T-helper 1 cell treated with Interleukin-12 subunit alpha and Interleukin-12 subunit beta and Interleukin-4 antibody, amounts not matched to agents 30 μg/mL and 1 μg/mL, for 36 hours (primary cell): Measurements from ENCODE around the gene VEGFD.

Source experiments
- H3K27ac Mint-ChIP-seq: one replicate; pipeline ENCODE4 v1.8.0; 2021; ENCODE audit warnings: mild to moderate bottlenecking, mixed read lengths
- H3K27me3 Mint-ChIP-seq: one replicate; pipeline ENCODE4 v1.8.0; 2021; ENCODE audit warnings: low read depth, mixed read lengths
- H3K36me3 Mint-ChIP-seq: one replicate; pipeline ENCODE4 v1.8.0; 2021; ENCODE audit warnings: low read depth, mixed read lengths
- H3K4me1 Mint-ChIP-seq: one replicate; pipeline ENCODE4 v1.8.0; 2021; ENCODE audit warnings: low read depth, mixed read lengths
- H3K4me3 Mint-ChIP-seq: one replicate; pipeline ENCODE4 v1.8.0; 2021; ENCODE audit warnings: mild to moderate bottlenecking, moderate library complexity, mixed read lengths
- H3K9me3 Mint-ChIP-seq: one replicate; pipeline ENCODE4 v1.8.0; 2021; ENCODE audit warnings: mixed read lengths

VEGFD gene

DNA sequence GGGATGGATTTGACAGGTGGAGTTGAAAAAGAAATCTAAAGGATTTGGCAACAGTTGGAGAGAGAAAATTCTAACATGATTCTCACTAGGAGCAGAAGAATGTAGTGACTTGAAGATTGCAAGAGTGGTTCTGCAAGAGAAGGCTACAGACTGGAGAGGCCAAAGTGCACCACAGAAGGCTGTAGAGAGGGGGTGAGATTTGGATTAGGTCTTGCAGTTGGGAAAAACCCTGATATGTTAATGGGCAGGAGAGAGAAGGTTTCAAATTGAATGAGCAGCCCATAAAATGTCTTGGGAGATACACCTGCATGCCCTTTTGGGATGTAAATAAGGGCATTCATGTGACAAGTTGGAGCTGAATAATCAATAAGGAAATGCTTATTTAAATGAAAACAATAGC, 14.7 kb upstream of the VEGFD start:
- Mint-ChIP-seq H3K27ac (no peak overlapping the region), H3K9me3 (no peaks in the 10 kb centered on the region), H3K4me1 (no peaks in the 10 kb centered on the region), H3K36me3 (no peaks in the 10 kb centered on the region), H3K4me3 (no peak overlapping the region), H3K27me3 (no peaks in the 10 kb centered on the region)

DNA sequence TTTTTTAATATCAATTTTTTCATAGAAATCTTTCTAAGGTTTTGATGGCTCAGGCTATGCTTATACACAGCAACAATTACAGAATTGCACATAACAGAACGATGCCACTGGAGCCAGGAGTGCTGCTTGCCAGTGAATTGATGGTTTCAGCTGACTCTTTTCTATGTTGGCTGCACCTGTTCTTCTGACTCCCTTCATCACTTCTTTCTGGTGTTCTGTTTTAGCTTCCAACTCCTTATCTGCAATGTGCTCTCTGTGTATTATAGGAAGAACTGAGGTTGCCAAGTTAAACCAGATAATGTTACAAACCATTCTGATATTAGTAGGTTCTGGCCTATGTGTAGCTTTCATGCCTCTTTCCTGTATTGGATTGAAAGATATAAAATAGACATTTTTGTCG, 11.6 kb upstream of the VEGFD start:
- Mint-ChIP-seq H3K9me3 (no peaks in the 10 kb centered on the region), H3K36me3 (no peaks in the 10 kb centered on the region), H3K27me3 (no peaks in the 10 kb centered on the region), H3K4me1 (no peaks in the 10 kb centered on the region), H3K4me3 (no peak overlapping the region), H3K27ac (no peak overlapping the region)

DNA sequence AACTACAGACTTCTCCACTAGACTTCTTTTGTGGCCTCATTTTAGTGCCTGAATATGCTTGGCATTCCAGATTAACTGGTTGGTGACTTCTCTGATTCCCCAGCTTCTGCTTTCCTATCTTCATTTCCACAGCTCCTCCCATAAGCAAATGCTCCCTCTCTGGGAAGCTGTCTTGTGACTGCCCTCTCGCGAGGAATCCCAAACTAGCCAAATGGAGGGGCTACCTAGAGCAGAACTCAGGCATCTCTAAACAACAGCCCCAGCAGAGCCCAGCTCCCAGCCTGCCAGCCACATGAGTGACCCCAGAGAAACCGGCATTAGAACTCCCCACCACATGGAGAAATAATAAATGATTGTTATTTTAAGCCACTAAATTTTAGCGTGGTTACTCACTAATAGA, 7.6 kb upstream of the VEGFD start:
- Mint-ChIP-seq H3K4me3 (no peak overlapping the region), H3K27ac (no peak overlapping the region), H3K4me1 (no peaks in the 10 kb centered on the region), H3K27me3 (no peaks in the 10 kb centered on the region), H3K9me3 (no peaks in the 10 kb centered on the region), H3K36me3 (no peaks in the 10 kb centered on the region)

DNA sequence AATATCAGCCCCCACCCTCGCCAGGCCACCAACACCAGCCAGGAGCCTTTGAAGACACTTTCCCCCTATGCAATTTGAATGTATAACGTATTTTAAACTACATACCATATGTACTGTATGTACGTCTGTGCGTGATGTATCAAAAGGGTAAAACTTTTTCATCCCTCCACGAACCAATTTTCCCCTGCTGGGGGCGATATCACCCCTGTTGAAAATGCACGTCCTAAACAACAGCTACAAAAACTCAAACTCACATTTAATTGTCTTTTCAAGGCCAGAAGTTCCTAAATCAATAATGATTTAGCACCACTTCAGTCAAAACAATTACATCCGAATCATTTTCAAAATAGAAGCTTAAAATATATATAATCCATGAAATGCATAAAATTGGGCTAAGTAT, 1.4 kb downstream of the VEGFD start:
- Mint-ChIP-seq H3K4me1 (no peaks in the 10 kb centered on the region), H3K4me3 (no peak overlapping the region), H3K9me3 (no peaks in the 10 kb centered on the region), H3K27ac (no peak overlapping the region), H3K36me3 (no peaks in the 10 kb centered on the region), H3K27me3 (no peaks in the 10 kb centered on the region)

DNA sequence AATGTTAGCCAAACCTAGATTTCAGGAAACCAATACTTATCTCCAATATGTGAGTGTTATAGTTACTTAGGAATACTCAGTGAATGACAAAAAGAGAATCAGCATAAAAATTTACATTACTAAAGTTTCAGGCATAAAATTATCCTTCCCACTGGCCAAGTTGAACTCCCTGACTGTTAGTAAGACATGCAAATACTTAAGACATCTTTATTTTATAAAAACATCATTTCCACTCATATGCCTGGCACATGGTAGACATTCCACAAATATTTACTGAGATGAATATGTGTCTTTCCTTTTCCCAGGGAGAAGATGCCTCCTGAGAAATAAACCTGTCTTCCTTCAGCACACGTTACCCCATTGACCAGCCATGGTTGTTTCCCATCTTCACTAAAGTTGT, 7.3 kb downstream of the VEGFD start:
- Mint-ChIP-seq H3K4me3 (no peak overlapping the region), H3K4me1 (no peaks in the 10 kb centered on the region), H3K9me3 (no peaks in the 10 kb centered on the region), H3K36me3 (no peaks in the 10 kb centered on the region), H3K27me3 (peaks cover 4% of the 10 kb centered on the region), H3K27ac (no peak overlapping the region)

DNA sequence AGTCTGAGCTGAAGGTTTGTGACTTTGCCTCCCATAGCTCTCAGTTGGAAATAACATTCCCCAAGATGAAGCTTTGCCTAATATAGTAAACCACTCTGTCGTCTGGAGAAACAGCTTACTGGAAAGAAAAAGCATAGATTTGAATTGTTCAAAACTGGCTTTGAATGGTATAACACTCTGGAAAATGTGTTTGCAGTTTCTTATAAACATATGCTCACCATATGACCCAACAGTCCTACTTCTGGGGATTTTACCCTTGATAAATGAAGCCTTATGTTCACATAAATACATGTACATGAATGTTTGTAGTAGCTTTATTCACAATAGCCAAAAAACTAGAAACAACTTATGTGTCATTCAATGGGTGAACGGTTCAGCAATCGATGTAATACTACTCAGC, 10.2 kb downstream of the VEGFD start:
- no peaks in the 10 kb centered on the region for H3K9me3 Mint-ChIP-seq
- H3K36me3 Mint-ChIP-seq = no peaks in the 10 kb centered on the region

DNA sequence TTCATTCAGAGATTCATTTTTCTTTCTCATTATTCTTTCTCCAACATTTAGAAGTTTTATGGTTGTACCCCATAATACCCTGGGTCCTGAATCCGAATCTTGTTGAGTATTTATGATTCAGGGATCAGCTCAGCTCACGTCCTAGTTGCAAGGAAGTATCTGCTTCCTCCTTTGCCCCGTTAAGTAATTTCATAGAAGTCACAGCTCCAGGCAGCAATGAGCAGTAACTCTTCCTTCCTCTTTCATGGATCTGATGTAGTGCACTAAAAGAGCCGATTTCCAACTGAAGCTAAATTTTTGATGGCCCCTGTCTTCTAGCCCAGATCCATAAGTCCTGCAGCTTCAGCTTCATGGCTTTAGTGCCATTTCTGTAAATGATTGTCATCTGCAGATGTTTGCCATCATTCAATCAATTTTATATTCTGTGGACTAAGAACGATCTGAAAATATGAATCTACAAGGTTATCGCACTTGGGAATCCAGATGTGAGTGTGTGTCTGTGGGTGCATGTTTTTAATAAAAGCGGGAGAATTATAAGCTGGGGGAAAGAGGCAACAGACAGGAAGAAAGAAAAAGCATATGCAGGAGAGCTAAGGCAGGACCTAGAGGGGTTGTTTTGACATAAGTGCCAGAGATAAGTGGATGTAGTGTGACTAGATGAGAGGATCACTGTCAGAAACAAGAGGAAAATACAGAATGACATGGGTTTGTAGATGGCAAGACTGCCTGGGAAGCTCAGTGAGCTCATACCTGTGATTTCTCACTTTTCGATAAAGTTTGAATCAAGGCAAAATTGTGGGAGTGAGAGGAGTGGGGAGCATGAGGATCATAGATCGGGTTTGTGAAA, 17.5 kb downstream of the VEGFD start:
- Mint-ChIP-seq H3K27me3 (peaks cover 19% of the 10 kb centered on the region), H3K4me3 (no peak overlapping the region), H3K9me3 (no peaks in the 10 kb centered on the region), H3K36me3 (no peaks in the 10 kb centered on the region), H3K27ac (no peak overlapping the region), H3K4me1 (no peaks in the 10 kb centered on the region)

More for the DNA sequence above, 10.2 kb downstream of the VEGFD start:
- Mint-ChIP-seq H3K4me3 (no peak overlapping the region), H3K4me1 (no peaks in the 10 kb centered on the region), H3K27ac (no peak overlapping the region), H3K27me3 (peaks cover 4% of the 10 kb centered on the region)

DNA sequence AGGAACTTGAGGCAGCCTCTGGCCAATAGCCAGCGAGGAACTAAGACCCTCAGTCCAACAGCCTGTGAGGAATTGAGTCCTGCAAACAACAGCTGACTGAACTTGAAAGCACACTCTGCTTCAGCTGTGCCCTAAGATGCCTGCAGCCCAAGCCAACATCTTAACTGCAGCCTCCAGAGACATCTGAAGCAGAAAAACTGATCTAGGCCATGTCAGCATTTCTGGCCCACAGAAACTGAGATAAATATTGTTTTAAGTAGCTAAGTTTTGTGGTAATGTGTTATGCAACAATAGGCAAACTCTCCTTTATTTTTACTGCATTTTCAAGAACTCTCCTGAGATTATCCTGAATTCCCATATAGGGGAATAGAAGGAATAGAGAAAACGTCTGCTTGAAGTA, 24.5 kb downstream of the VEGFD start:
- H3K27me3 Mint-ChIP-seq = peaks cover 11% of the 10 kb centered on the region
- no peaks in the 10 kb centered on the region for H3K4me1 Mint-ChIP-seq
- no peaks in the 10 kb centered on the region for H3K9me3 Mint-ChIP-seq
- H3K4me3 Mint-ChIP-seq = no peak overlapping the region
- no peak overlapping the region for H3K27ac Mint-ChIP-seq
- no peaks in the 10 kb centered on the region for H3K36me3 Mint-ChIP-seq

DNA sequence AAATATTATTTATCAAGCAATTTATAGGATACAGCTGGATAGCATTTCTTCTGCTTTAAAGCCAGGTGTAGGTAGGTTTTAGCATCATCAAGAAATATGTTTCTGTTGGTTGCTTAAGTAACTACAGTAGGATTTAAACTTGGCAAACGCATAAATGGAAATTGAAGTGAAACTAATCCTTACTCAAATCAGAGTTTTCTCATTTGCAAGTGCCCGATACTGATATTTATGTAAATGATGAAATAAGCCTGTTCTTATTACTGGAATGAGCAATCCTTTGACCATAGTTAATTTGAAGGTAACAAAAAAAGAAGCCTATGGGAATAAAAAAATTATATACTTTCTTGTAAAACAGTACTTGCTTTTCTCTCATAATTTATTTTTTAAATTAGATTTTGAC, 25.7 kb downstream of the VEGFD start:
- H3K36me3 Mint-ChIP-seq = no peaks in the 10 kb centered on the region
- no peak overlapping the region for H3K4me3 Mint-ChIP-seq
- H3K27ac Mint-ChIP-seq = no peak overlapping the region
- peaks cover 6% of the 10 kb centered on the region for H3K27me3 Mint-ChIP-seq
- no peaks in the 10 kb centered on the region for H3K4me1 Mint-ChIP-seq
- H3K9me3 Mint-ChIP-seq = no peaks in the 10 kb centered on the region

DNA sequence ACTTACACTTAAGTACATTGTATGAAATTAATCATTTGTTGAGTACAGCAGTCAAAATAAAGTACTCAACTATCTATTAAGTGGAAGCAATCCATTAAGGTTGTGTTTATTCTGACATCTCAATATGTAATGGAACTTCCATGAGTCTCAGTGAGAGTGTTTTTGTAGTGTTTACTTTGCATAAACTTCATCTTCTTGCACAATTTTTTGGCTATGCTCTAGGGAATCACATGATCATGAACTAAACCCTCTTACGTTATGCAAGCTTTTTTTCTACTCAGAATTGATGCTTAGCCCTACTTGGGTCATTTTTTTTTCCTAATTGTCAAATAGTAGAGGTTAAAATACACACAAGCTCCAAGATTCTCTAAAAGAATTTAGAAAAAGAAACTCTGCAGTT, 27.8 kb downstream of the VEGFD start:
- H3K27me3 Mint-ChIP-seq = peaks cover 6% of the 10 kb centered on the region

DNA sequence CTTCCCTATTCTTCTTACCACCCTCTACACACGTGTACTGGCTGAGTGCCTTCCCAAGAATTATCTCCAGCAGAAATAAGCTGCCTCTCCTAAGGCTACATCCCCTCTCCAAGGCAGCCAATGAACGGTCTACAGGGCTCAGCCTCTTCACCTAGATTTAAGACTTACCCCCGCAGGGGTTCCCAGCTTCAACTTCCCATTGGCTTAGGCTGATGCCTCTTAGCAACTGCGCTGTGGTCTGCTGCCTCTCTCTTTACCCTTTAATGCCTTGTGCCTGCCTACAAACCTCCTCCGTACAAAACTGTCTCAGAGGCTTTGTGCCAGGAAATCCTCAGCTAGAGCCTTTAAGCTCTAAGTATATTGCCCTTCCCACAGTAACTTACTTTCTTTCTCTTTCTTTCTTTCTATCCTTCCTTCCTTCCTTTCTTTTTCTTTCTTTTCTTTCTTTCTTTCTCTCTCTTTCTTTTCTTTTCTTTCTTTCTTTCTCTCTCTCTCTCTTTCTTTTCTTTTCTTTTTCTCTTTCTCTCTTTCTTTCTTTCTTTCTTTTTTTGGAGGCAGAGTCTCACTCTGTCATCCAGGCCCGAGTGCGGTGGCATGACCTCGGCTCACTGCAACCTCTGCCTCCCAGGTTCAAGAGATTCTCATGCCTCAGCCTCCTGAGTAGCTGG, 33.8 kb downstream of the VEGFD start:
- H3K36me3 Mint-ChIP-seq = no peaks in the 10 kb centered on the region

More for the DNA sequence above, 27.8 kb downstream of the VEGFD start:
- Mint-ChIP-seq H3K9me3 (no peaks in the 10 kb centered on the region), H3K27ac (no peak overlapping the region), H3K4me3 (no peak overlapping the region), H3K36me3 (no peaks in the 10 kb centered on the region), H3K4me1 (no peaks in the 10 kb centered on the region)

DNA sequence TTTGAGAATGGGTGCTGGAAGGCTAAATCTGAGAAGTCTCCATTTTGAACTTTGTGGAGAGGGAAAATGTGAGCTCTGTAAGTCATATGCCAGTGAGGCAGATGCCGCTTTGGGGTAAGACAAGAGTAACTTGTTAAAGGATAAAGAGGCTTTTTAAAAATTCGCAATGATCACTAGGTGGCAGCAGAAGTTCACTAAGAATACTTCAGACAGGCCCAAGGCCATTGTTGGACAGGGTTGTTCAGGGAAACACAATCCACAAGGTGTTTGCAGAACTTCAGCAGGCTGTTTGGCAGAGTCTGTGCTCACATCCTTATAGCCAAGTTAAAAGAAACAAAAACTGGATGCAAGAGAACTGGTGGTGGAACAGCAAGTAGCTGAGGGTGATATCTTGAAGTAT, 35.2 kb downstream of the VEGFD start:
- peaks cover 2% of the 10 kb centered on the region for H3K27me3 Mint-ChIP-seq
- no peaks in the 10 kb centered on the region for H3K36me3 Mint-ChIP-seq
- no peak overlapping the region for H3K4me3 Mint-ChIP-seq

More for the DNA sequence above, 33.8 kb downstream of the VEGFD start:
- no peak overlapping the region for H3K4me3 Mint-ChIP-seq
- no peaks in the 10 kb centered on the region for H3K9me3 Mint-ChIP-seq
- peaks cover 7% of the 10 kb centered on the region for H3K4me1 Mint-ChIP-seq
- H3K27ac Mint-ChIP-seq = no peak overlapping the region
- H3K27me3 Mint-ChIP-seq = peaks cover under 1% of the 10 kb centered on the region

DNA sequence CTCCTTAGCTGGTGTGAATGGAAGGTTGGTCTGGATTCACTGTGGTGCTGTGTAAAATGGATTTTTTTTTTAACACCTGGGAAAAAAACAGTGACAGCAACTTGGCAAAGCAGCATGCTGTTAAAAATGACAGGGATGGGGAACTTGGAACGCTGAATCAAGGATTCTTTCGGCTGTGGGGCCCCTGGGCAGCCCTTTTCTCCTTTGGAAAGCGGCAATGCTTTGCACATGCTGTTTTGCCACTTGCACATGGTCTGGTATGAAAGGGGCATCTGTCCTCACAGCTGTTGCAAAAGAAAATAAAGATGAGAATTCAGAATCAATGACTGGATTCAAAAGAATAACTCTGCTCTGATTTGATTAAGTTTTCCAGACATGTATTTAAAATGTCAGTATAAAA, 38.2 kb downstream of the VEGFD start:
- Mint-ChIP-seq H3K36me3 (no peaks in the 10 kb centered on the region), H3K27me3 (peaks cover 7% of the 10 kb centered on the region), H3K4me3 (no peak overlapping the region), H3K4me1 (peaks cover 7% of the 10 kb centered on the region), H3K9me3 (no peaks in the 10 kb centered on the region), H3K27ac (no peak overlapping the region)

More for the DNA sequence above, 35.2 kb downstream of the VEGFD start:
- peaks cover 7% of the 10 kb centered on the region for H3K4me1 Mint-ChIP-seq
- H3K27ac Mint-ChIP-seq = no peak overlapping the region
- H3K9me3 Mint-ChIP-seq = no peaks in the 10 kb centered on the region

DNA sequence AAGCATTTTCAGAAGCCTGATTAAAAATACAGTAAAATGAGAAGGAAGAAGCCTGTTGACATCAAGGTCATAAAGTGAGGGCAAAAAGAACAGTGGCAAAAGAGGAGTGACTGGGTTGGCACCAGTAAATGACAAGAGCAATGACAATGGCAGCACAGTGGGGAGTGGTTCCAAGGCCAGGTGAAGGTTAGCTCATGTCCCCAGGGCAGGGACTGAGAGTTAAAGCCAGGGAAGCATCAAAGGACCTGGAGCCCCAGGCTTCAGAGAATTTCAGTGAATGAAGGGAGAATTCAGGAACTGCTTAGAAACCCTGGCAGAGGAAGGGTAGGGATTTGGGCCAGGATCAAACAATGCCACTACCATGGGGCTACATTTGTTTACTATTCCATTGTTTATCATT, 40.1 kb downstream of the VEGFD start:
- Mint-ChIP-seq H3K27ac (no peak overlapping the region), H3K27me3 (peaks cover 21% of the 10 kb centered on the region), H3K4me1 (no peaks in the 10 kb centered on the region), H3K9me3 (no peaks in the 10 kb centered on the region), H3K4me3 (no peak overlapping the region), H3K36me3 (no peaks in the 10 kb centered on the region)

DNA sequence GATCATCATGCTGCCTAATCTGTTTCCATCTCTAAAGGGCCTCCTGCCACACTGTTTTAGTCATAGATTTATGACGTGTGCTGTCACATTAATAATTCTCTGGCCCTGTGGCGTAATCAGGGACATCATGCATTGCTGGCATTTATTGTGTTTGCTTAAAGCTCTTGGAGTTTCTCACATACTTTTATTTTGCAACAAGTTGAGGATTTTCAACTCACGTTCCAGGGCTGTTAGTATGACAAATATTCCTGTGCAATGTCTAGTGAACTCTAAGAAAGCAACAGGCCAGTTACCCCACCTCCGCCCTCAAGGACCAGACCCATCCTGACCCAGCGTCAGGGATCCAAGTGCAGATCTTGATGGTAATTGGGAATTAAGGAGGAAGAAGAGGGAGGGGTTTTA, 41.1 kb downstream of the VEGFD start:
- Mint-ChIP-seq H3K9me3 (no peaks in the 10 kb centered on the region), H3K4me1 (no peaks in the 10 kb centered on the region), H3K27ac (no peak overlapping the region), H3K4me3 (no peak overlapping the region), H3K27me3 (peaks cover 25% of the 10 kb centered on the region), H3K36me3 (no peaks in the 10 kb centered on the region)
